HepG2 (cell line): ENCODE measurements around the gene CMIP. TPM values are rescaled to one million over a fixed set of nuclear protein-coding genes. Genes with fewer than 3 reads are reported as not detected.
A peak's percentile ranks its signal among the peaks of the same experiment; 100 is the strongest.

ENCODE experiments used
- ARID2 ChIP-seq: sonication (generic); formaldehyde crosslinking; IDR thresholded peaks from 2 replicates; pipeline ENCODE4 v1.8.1; 2022; ENCODE audit warnings: mild to moderate bottlenecking, missing genetic modification reagents, borderline replicate concordance
- CSRNP1 ChIP-seq: sonication (generic); formaldehyde crosslinking; IDR thresholded peaks from 2 replicates; pipeline ENCODE4 v1.8.1; 2023; ENCODE audit warnings: mild to moderate bottlenecking, missing genetic modification reagents
- CSRNP2 ChIP-seq: sonication (generic); formaldehyde crosslinking; conservative IDR thresholded peaks from 2 replicates; pipeline ENCODE4 v1.8.0; 2022; ENCODE audit warnings: low read depth, missing genetic modification reagents
- DNMT3B ChIP-seq: conservative IDR thresholded peaks from 2 replicates; pipeline ENCODE4 v1.6.1; 2016; ENCODE audit warnings: missing biosample characterization, control low read depth
- HNRNPL ChIP-seq: fragments of 200-400 bp; formaldehyde crosslinking; IDR thresholded peaks from 2 replicates; pipeline ENCODE4 v1.6.1; 2017; ENCODE audit warnings: mild to moderate bottlenecking, low read depth, low read length
- IKZF1 ChIP-seq: fragments of 450-650 bp; IDR thresholded peaks from 2 replicates; pipeline ENCODE4 v1.7.1; 2016
- MAFG ChIP-seq: sonication (generic); formaldehyde crosslinking; IDR thresholded peaks from 2 replicates; pipeline ENCODE4 v1.5.1; 2020; ENCODE audit warnings: mild to moderate bottlenecking, missing genetic modification reagents
- MZF1 ChIP-seq: sonication (generic); formaldehyde crosslinking; IDR thresholded peaks from 2 replicates; pipeline ENCODE4 v1.8.1; 2023; ENCODE audit warnings: mild to moderate bottlenecking, missing genetic modification reagents, borderline replicate concordance
- PPARG ChIP-seq: conservative IDR thresholded peaks from 2 replicates; pipeline ENCODE4 v1.6.1; 2016; ENCODE audit warnings: missing biosample characterization, missing genetic modification reagents
- RARG ChIP-seq: sonication (generic); formaldehyde crosslinking; IDR thresholded peaks from 2 replicates; pipeline ENCODE4 v1.4.0; 2020; ENCODE audit warnings: low read depth, mild to moderate bottlenecking, missing genetic modification reagents
- SRY ChIP-seq: sonication (generic); formaldehyde crosslinking; IDR thresholded peaks from 2 replicates; pipeline ENCODE4 v1.8.0; 2022; ENCODE audit warnings: mild to moderate bottlenecking, missing genetic modification reagents
- ZBTB38 ChIP-seq: sonication (generic); formaldehyde crosslinking; IDR thresholded peaks from 2 replicates; pipeline ENCODE4 v1.5.1; 2020; ENCODE audit warnings: mild to moderate bottlenecking, missing genetic modification reagents
- ZHX1 ChIP-seq: sonication (generic); formaldehyde crosslinking; IDR thresholded peaks from 2 replicates; pipeline ENCODE4 v1.8.1; 2022; ENCODE audit warnings: low read depth, mild to moderate bottlenecking, missing genetic modification reagents
- ZMAT3 ChIP-seq: sonication (generic); formaldehyde crosslinking; conservative IDR thresholded peaks from 2 replicates; pipeline ENCODE4 v1.7.0; 2021; ENCODE audit warnings: missing genetic modification reagents
- ZMAT5 ChIP-seq: sonication (generic); formaldehyde crosslinking; IDR thresholded peaks from 2 replicates; pipeline ENCODE4 v1.5.0; 2020; ENCODE audit warnings: mild to moderate bottlenecking, low read depth, missing genetic modification reagents, borderline replicate concordance
- ZNF253 ChIP-seq: sonication (generic); formaldehyde crosslinking; IDR thresholded peaks from 2 replicates; pipeline ENCODE4 v1.8.0; 2022; ENCODE audit warnings: mild to moderate bottlenecking, missing genetic modification reagents, borderline replicate concordance
- ZNF292 ChIP-seq: sonication (generic); formaldehyde crosslinking; IDR thresholded peaks from 2 replicates; pipeline ENCODE4 v1.8.1; 2022; ENCODE audit warnings: mild to moderate bottlenecking, low read depth, missing genetic modification reagents, borderline replicate concordance
- ZNF484 ChIP-seq: sonication (generic); formaldehyde crosslinking; IDR thresholded peaks from 2 replicates; pipeline ENCODE4 v1.5.1; 2020; ENCODE audit warnings: mild to moderate bottlenecking, low read depth, missing genetic modification reagents, borderline replicate concordance
- ZSCAN9 ChIP-seq: IDR thresholded peaks from 2 replicates; pipeline ENCODE4 v1.6.1; 2016; ENCODE audit warnings: borderline replicate concordance
- polyA plus RNA-seq, 8 experiments: library from polyadenylated mRNA; depleted of rRNA in 3 of 8; stranded (reverse) in 7 of 8; unstranded in 1 of 8; fragments of >200 nt; fragmentation: Illumina TruSeq in 4 of 8; extraction: Trizol in 4 of 8; gene quantifications; 2 replicates each; pipeline versions ENCODE4 v1.2.1 to v1.2.3, GENCODE V29; 2011 to 2016; ENCODE audit warnings: low read depth in 4 of 8, missing spikeins in 1 of 8, mixed read lengths in 1 of 8; ENCODE audit not compliant: insufficient read depth in 1 of 8
- total RNA-seq, 5 experiments: library from RNA; depleted of rRNA; stranded (reverse); fragments of >200 nt; fragmentation: Illumina TruSeq; extraction: Trizol; gene quantifications; 2 replicates each; pipeline ENCODE4 v1.2.3, GENCODE V29; 2016; ENCODE audit warnings: low read depth in 1 of 5

The CMIP gene
- total and polyA plus RNA-seq, 2 of the 13 experiments (the other 11 are each of a cell fraction or from before 2014, with no cell fraction given) = 10.9 to 18.1 TPM

GRCh38 chr16:81451753-81452680 lies 7.4 kb downstream of the CMIP start (continued):
- TF ChIP-seq ZMAT5 (CRISPR knock-in tag) (no peak), ARID2 (CRISPR knock-in tag) (peak; percentile 94; the same call in 1 of the 2 replicates), HNRNPL (peak; percentile 59; the same call in 1 of the 2 replicates), SRY (CRISPR knock-in tag) (no peak), MAFG (CRISPR knock-in tag) (no peak), CSRNP2 (CRISPR knock-in tag) (no peak), RARG (CRISPR knock-in tag) (0 out of 2 replicates have a peak, but pooled peaks have one; percentile 47), ZNF484 (no peak), ZNF292 (CRISPR knock-in tag) (peak; percentile 97; the same call in 1 of the 2 replicates), ZBTB38 (CRISPR knock-in tag) (peak; percentile 91), ZHX1 (CRISPR knock-in tag) (0 out of 2 replicates have a peak, but pooled peaks have one; percentile 11), DNMT3B (CRISPR knock-in tag) (peak; percentile 37; the same call in 1 of the 2 replicates), MZF1 (CRISPR knock-in tag) (peak; percentile 78; the same call in 1 of the 2 replicates), IKZF1 (no peak), PPARG (CRISPR knock-in tag) (peak; percentile 87), ZMAT3 (CRISPR knock-in tag) (peak; percentile 87), CSRNP1 (CRISPR knock-in tag) (peak; percentile 83; the same call in 1 of the 2 replicates), ZNF253 (CRISPR knock-in tag) (no peak), ZSCAN9 (peak; percentile 98)
